ENCODE results near the gene ACADM. TPM values are rescaled to one million over a fixed set of nuclear protein-coding genes. Genes with fewer than 3 reads are reported as not detected.

Gene ACADM
- 22.6 and 22.8 TPM in 2 replicates for total RNA-seq

GRCh38 chr1:75724472-75725022 is at the start of gene ACADM:
Gene ACADM (plus strand): TSS chr1:75724709. CDS start chr1:75724788, 79 bp downstream.

GRCh38 chr1:75785983-75786853 is 61.7 kb downstream of the ACADM start, which contains the start of gene RABGGTB:
Gene RABGGTB (plus strand): TSS chr1:75786256. CDS start chr1:75786272, 16 bp downstream.

GRCh38 chr1:75796376-75797272 is 72.1 kb downstream of the ACADM start, which contains the start of gene MSH4:
Gene MSH4 (plus strand): TSS chr1:75796882. CDS start chr1:75796986, 104 bp downstream.

Other genes starting within 250 kb of the ACADM start
- gene SLC44A5, start 113.6 kb upstream of the ACADM start, total RNA-seq = 0.08 and 0.52 TPM in 2 replicates
- gene RABGGTB, start 61.5 kb downstream of the ACADM start, total RNA-seq = 46.9 and 52.5 TPM in 2 replicates
- gene MSH4, start 72.2 kb downstream of the ACADM start, total RNA-seq = not detected in 2 replicates
- not detected in 2 replicates for gene ASB17, start 207.7 kb downstream of the ACADM start, total RNA-seq

All from epithelial cell of alveolus of lung (primary cell).